Colonic mucosa (tissue), 4 donors: Measurements from ENCODE around the gene NXT1. TPM values are rescaled to one million over a fixed set of nuclear protein-coding genes. Genes with fewer than 3 reads are reported as not detected.

Source experiments
- DNase-seq: peaks from one replicate; pipeline ENCODE4 v3.0.0-alpha.2; 2020
- H3K27ac ChIP-seq: fragments of 200-600 bp; one replicate; pipeline ENCODE4 v1.8.0; 2021
- H3K27me3 ChIP-seq: fragments of 200-600 bp; one replicate; pipeline ENCODE4 v1.8.0; 2021
- H3K36me3 ChIP-seq: fragments of 200-600 bp; one replicate; pipeline ENCODE4 v1.8.0; 2021
- H3K4me1 ChIP-seq: fragments of 200-600 bp; one replicate; pipeline ENCODE4 v1.8.0; 2021; ENCODE audit warnings: mild to moderate bottlenecking
- H3K4me3 ChIP-seq: fragments of 200-600 bp; one replicate; pipeline ENCODE4 v1.8.0; 2021
- H3K9ac ChIP-seq, 2 donors: one replicate each; pipeline ENCODE4 v1.7.0; 2013; ENCODE audit warnings: control low read depth in 2 of 2, low read depth in 2 of 2, low read length in 2 of 2
- H3K9me3 ChIP-seq: fragments of 200-600 bp; one replicate; pipeline ENCODE4 v1.8.0; 2021
- CTCF ChIP-seq: fragments of 200-600 bp; IDR thresholded peaks from one replicate; pipeline ENCODE4 v1.8.0; 2022; ENCODE audit warnings: antibody characterized with exemption, mild to moderate bottlenecking
- intact Hi-C: fragments of 100-400 bp; cut with DNase I; formaldehyde crosslinking; loops from one replicate; pipeline ENCODE4 v1.14.1; 2022
- total RNA-seq, 2 donors: library from RNA; stranded (reverse); fragmentation: NEBNext Ultra II Directional in 1 of 2; extraction: Animal tissue kit (Norgen Biotek cat#: 25700) in 1 of 2; gene quantifications; one replicate each; pipeline ENCODE4 v1.2.1, GENCODE V29; 2021
- donor health status: healthy.
- donor health status: DM: no; HTN: no; CAD: no.
- donor health status: DM: no; HTN: no; CAD: no.

The NXT1 gene
- 10 to 100 TPM; 12.4 to 16.6 TPM for total RNA-seq

DNA sequence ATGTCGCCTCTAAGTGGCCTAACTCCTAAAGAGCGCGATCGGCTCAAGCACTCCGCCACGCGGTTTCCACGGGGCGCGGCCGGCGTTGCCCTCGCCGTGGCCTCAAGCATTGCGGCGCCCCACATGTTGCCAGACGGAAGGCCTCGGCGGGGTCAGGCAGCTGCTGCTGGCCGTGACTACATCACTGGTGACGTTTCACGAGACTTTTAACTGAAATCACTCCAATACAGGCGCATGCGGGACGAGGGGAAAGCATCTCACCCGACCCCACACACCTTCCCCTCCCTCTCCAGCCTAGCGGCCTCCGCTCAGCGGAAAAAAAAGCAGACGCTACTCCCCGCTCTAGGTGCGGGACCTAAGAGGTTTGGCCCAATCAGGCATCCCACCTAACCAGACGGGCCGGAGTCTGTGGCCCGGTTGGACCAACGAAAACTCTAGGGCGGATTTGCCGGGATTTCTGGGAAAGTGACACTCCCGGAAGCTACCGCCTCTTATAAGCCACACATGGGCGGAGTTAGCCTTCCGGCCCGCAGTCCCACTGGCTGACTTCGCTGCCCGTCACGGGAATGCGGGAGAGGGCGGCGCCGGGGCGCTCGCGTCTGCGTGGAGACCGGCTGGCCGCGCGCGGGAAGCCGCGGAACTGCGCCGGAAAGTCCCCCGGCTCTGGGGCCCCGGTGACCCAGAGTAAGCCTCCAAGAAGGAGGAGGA lies at the start of gene NXT1:
TSS of gene NXT1 (plus strand) at position 596 of the 708 bp plus-strand sequence. CDS start 3,251 bp downstream, outside the sequence.
- peak within 1 kb of the TSS; percentile 96 for H3K27ac ChIP-seq
- H3K36me3 ChIP-seq = no peaks in the 10 kb centered on the region
- no peaks in the 10 kb centered on the region for H3K27me3 ChIP-seq
- H3K4me1 ChIP-seq = peaks cover 8% of the 10 kb centered on the region
- intact Hi-C loops = no loop called here
- no peaks in the 10 kb centered on the region for H3K9me3 ChIP-seq
- peak within 1 kb of the TSS; percentile 90 to 98 for H3K9ac ChIP-seq
- TF ChIP-seq CTCF = no peak
- peak within 1 kb of the TSS; percentile 94 for H3K4me3 ChIP-seq
- DNase-seq = peak; percentile 98

DNA sequence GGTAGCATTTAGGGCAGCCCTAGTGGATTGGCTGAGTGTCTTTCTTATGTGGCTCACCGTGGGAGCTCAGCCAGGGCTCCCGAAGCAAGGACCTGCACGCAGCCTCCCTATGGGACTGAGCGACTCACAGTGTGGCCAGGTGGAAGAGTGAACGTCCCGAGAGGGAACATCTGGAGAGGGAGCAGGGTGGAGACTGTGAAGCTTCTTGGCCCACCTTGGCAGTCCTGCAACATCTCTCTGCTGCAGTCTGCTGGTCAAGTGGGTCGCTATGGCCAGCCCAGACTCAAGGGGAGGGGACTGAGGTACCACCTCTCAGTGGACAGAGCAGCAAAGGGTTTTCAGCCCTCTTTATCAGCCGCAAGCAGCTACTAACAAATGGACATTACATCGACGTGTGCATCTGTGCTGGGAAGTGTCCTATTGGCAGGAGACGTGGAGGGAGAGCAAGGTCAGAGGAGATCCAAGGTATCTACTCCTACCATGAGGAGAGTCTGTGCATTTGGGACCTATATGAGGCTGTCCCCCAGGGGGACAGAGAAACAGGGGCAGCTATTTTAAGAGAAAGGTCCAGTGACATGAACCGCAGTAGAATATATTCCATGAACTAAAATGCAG lies 49.0 kb upstream of the NXT1 start:
- no peak for DNase-seq
- Histone ChIP-seq H3K36me3 (no peaks in the 10 kb centered on the region), H3K4me3 (no peak overlapping the region), H3K4me1 (no peaks in the 10 kb centered on the region), H3K27me3 (no peaks in the 10 kb centered on the region), H3K27ac (no peak overlapping the region), H3K9ac (no peak overlapping the region), H3K9me3 (no peaks in the 10 kb centered on the region)
- intact Hi-C loops = no loop called here
- no peak for TF ChIP-seq CTCF

GRCh38 chr20:23302386-23302785 lies 48.2 kb upstream of the NXT1 start:
- no peak for DNase-seq
- H3K27me3 ChIP-seq = no peaks in the 10 kb centered on the region
- no peak overlapping the region for H3K27ac ChIP-seq
- no peak for TF ChIP-seq CTCF
- intact Hi-C loops = no loop called here
- no peaks in the 10 kb centered on the region for H3K36me3 ChIP-seq
- H3K4me3 ChIP-seq = no peak overlapping the region
- no peaks in the 10 kb centered on the region for H3K4me1 ChIP-seq
- no peak overlapping the region for H3K9ac ChIP-seq
- no peaks in the 10 kb centered on the region for H3K9me3 ChIP-seq

DNA sequence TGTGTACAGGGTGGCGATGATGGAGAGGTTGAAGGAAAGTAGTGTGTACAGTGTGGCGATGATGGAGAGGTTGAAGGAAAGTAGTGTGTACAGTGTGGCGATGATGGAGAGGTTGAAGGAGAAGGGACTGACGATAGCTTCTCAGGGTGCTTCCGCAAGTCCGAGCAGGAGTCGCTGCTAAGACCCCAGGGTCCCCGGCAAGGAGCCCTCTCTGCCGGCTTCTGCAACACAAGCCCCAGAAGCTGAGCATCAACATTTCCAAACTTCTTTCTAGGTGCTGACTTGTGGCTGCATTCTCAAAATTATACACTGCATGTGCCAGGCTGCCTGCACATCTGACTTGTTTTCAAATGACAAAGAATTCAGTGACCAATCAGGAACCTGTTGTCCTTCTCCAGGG lies 47.8 kb upstream of the NXT1 start:
- H3K4me1 ChIP-seq = no peaks in the 10 kb centered on the region
- intact Hi-C loops = no loop called here
- H3K9ac ChIP-seq = no peak overlapping the region
- no peak for DNase-seq
- TF ChIP-seq CTCF = no peak
- H3K27me3 ChIP-seq = no peaks in the 10 kb centered on the region
- H3K4me3 ChIP-seq = no peak overlapping the region
- no peak overlapping the region for H3K27ac ChIP-seq
- H3K9me3 ChIP-seq = no peaks in the 10 kb centered on the region
- H3K36me3 ChIP-seq = no peaks in the 10 kb centered on the region

DNA sequence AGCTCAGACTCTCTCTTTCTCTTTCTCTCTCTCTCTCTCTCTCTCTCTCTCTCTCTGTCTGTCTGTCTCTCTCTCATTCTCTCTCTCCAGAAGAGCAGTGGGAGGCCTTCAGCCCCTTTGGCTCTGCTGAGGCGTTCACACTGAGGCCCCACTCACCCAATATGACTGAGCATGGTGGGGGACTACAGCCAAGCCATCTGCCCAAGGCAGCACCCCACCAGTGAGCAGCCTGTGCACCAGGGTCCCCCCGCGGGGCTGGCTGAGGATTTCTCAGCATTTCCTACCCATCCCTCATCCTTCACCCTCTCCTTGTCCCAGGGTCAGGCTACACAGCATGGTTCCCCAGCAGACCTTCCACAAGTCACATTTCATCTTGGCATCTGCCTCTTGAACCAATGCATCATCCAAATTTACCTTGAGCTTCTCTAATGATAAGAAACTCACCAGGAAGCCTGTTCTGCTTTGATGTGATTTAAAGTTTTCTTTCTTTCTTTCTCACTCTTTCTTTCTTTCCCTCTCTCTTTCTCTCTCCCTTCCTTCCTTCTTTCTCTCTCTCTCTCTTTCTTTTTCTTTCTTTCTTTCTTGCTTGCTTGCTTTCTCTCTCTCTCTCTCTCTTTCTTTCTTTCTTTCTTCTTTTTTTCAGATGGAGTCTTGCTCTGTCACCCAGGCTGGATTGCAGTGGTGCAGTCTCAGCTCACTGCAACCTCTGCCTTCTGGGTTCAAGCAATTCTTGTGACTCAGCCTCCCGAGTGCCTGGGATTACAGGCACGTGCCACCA lies 47.1 kb upstream of the NXT1 start:
- intact Hi-C loops = no loop called here
- no peak for DNase-seq
- Histone ChIP-seq H3K27me3 (no peaks in the 10 kb centered on the region), H3K36me3 (no peaks in the 10 kb centered on the region), H3K9me3 (no peaks in the 10 kb centered on the region), H3K9ac (no peak overlapping the region), H3K27ac (no peak overlapping the region), H3K4me1 (no peaks in the 10 kb centered on the region), H3K4me3 (no peak overlapping the region)
- TF ChIP-seq CTCF = no peak
